ENCODE measurements around the gene ELAC1. TPM values are rescaled to one million over a fixed set of nuclear protein-coding genes. Genes with fewer than 3 reads are reported as not detected.

Gene ELAC1
- total and polyA plus RNA-seq, 2 of the 8 experiments (the other 6 are each of a cell fraction or from before 2014, with no cell fraction given): 2.3 to 3.4 TPM

- H3K14ac ChIP-seq (ENCODE audit: insufficient read length): no peak overlapping the region
- H2BK20ac ChIP-seq (ENCODE audit: low read length): no peak overlapping the region
- H2BK120ac ChIP-seq (replicated peaks; ENCODE audit: low read depth, low read length): no peak overlapping the region
- CTCF ChIA-PET (ENCODE audit: partially characterized antibody): interaction anchor here (1.2 kb wide), 1 partner anchor 11 kb away, joined by 3 read pairs; no protein-coding TSS in a partner anchor
- H3K4me1 ChIP-seq (replicated peaks in 1 of 4; ENCODE audit: control insufficient read depth in 3 of 4, insufficient read depth in 4 of 4, low read length in 3 of 4): peaks cover 0 to 8% (median 5%) of the 10 kb centered on the region in 4 experiments; a peak in 3 of 7 replicates
- H3K56ac ChIP-seq (replicated peaks; ENCODE audit: insufficient read length, low read depth, low read length): no peak overlapping the region
- H3K4me2 ChIP-seq (ENCODE audit: insufficient read depth in 1 of 2, low read depth in 2 of 2, low read length in 2 of 2): no peak overlapping the region
- H3K9ac ChIP-seq (replicated peaks in 1 of 4; ENCODE audit: extremely low read depth in 1 of 4, low read depth in 3 of 4, low read length in 3 of 4): no peak overlapping the region
- H3K23ac ChIP-seq (ENCODE audit: insufficient read length): no peak overlapping the region
- no peaks in the 10 kb centered on the region for H3K23me2 ChIP-seq (ENCODE audit: low read depth, low read length)
- DNase-seq (ENCODE audit: low read depth in 1 of 2, low spot score in 2 of 2): no peak
- H3K4ac ChIP-seq (replicated peaks; ENCODE audit: insufficient read length, low read depth, low read length): no peak overlapping the region
- H3K36me3 ChIP-seq (ENCODE audit: control insufficient read depth in 2 of 4, insufficient read depth in 4 of 4, low read length in 3 of 4): no peaks in the 10 kb centered on the region
- no peaks in the 10 kb centered on the region for H3K79me2 ChIP-seq (ENCODE audit: control insufficient read depth in 1 of 2, insufficient read depth in 2 of 2, low read length in 2 of 2)
- no peak for FAIRE-seq
- H2BK15ac ChIP-seq (ENCODE audit: low read length): no peak overlapping the region
- no peak overlapping the region for H2BK5ac ChIP-seq (ENCODE audit: low read depth, low read length)
- H4K91ac ChIP-seq (replicated peaks; ENCODE audit: insufficient read length, low read length): no peak overlapping the region
- no peaks in the 10 kb centered on the region for H3K79me1 ChIP-seq (ENCODE audit: low read depth, low read length)
- no peak overlapping the region for H3K4me3 ChIP-seq (ENCODE audit: extremely low read depth in 1 of 4, insufficient read depth in 2 of 4, low read depth in 3 of 4, low read length in 4 of 4)
- TF ChIP-seq EGR1 (IDR thresholded peaks at IDR 0.05; ENCODE audit: borderline replicate concordance, low read depth, low read length) (no peak), MAX (IDR thresholded peaks at IDR 0.05) (no peak)
- H3K27me3 ChIP-seq (replicated peaks in 1 of 4; ENCODE audit: control insufficient read depth in 3 of 4, extremely low read depth in 1 of 4, insufficient read depth in 3 of 4, low read length in 3 of 4): no peaks in the 10 kb centered on the region
- no peak overlapping the region for H4K5ac ChIP-seq (ENCODE audit: insufficient read length, low read depth, low read length)
- WGBS, 2 experiments (ENCODE audit: extremely low coverage in 1 of 2, insufficient coverage in 1 of 2, insufficient read length in 1 of 2, insufficient replicate concordance in 2 of 2, low coverage in 1 of 2, low lambda C conversion rate in 2 of 2, missing lambda C conversion rate in 1 of 2): 87% methylated on average over 3 of the region's 3 CpGs; no CpG with 5 or more reads in 1 of the 2 experiments
- H2BK12ac ChIP-seq (ENCODE audit: low read depth, low read length): no peak overlapping the region
- no peak overlapping the region for H4K8ac ChIP-seq (ENCODE audit: extremely low read depth, insufficient read depth, low read length)
- H3K9me3 ChIP-seq (ENCODE audit: insufficient read depth in 2 of 2, low read depth in 1 of 2, low read length in 1 of 2): no peaks in the 10 kb centered on the region
- H2AFZ ChIP-seq (ENCODE audit: low read length): no peak overlapping the region
- no peak overlapping the region for H3K27ac ChIP-seq (ENCODE audit: low read depth, low read length)
- H2AK5ac ChIP-seq (ENCODE audit: low read depth, low read length): no peak overlapping the region
- H3K18ac ChIP-seq (ENCODE audit: extremely low read depth, low read length): no peak overlapping the region
- POLR2A ChIA-PET (ENCODE audit: partially characterized antibody): interaction anchor here (1.6 kb wide), 2 partner anchors 28 to 108 kb away, joined by 3 to 5 read pairs; no protein-coding TSS in a partner anchor
- H4K20me1 ChIP-seq (replicated peaks in 1 of 2; ENCODE audit: control insufficient read depth in 1 of 2, insufficient read depth in 2 of 2, low read length in 2 of 2): no peaks in the 10 kb centered on the region
Observed at GRCh38 chr18:50989711-50990110, 21.9 kb downstream of the ELAC1 start.

Measured in H1 (cell line).